ENCODE data around the gene LCLAT1.

DNA sequence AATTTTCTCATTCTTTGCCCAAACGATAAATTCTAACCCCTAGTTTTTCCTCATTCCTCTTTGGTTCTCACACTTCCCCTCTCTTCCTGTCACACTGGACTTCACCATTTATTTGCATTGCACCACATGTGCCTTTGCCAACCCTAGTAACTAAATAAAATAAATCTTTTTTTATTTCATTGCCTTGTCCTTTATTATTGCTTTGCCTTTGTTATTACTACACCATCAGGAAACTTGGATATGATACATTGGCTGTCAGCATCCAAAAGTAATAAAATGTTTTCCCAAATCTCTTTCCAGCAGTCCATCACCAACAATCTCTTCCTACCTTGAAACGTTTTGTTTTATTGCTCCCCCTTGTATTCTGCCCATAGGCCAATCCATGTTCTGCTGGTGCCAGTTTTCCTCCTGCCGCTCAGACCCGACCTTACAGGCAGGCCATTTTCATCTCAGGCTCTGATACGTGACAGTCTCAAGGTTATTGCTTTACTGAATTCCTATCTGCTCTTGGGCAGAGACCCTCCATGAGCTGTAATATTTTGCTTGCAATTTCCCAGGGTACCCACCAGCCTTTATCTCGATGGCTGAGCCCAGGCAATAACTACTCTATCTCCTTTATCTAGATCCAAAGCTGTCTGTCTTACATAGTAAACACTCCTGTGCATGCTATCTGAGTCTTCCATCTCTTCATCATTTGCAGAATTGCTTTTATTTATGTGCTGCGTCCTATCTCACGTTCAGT, 19.3 kb upstream of the LCLAT1 start:
- TF ChIP-seq CTCF (IDR thresholded peaks at IDR 0.05) (no peak), EP300 (IDR thresholded peaks at IDR 0.05) (no peak)

Measured in suprapubic skin (tissue), 3 donors.